22Rv1 (cell line): ENCODE results near the gene CDR2L.

Source experiments
- H3K27ac ChIP-seq: fragments of 450-650 bp; 2 replicates; pipeline ENCODE4 v1.5.1; 2017
- CTCF ChIP-seq: fragments of 450-650 bp; IDR thresholded peaks from 2 replicates; pipeline ENCODE4 v1.5.1; 2017; ENCODE audit warnings: mild to moderate bottlenecking
- ZFX ChIP-seq: fragments of 450-650 bp; IDR thresholded peaks from 2 replicates; pipeline ENCODE4 v1.6.1; 2017; ENCODE audit warnings: antibody characterized with exemption, borderline replicate concordance

CDR2L gene

GRCh38 chr17:74953134-74953687 lies 34.2 kb upstream of the CDR2L start:
- H3K27ac ChIP-seq: no peak overlapping the region
- TF ChIP-seq CTCF (no peak), ZFX (no peak)

GRCh38 chr17:74954115-74954514 lies 33.3 kb upstream of the CDR2L start:
- H3K27ac ChIP-seq: no peak overlapping the region
- TF ChIP-seq CTCF (no peak), ZFX (no peak)

GRCh38 chr17:74954665-74955421 lies 32.6 kb upstream of the CDR2L start:
- TF ChIP-seq CTCF: no peak
- TF ChIP-seq ZFX: no peak

GRCh38 chr17:74956093-74956492 lies 31.3 kb upstream of the CDR2L start:
- H3K27ac ChIP-seq: no peak overlapping the region
- TF ChIP-seq ZFX (no peak), CTCF (no peak)

More at GRCh38 chr17:74954665-74955421, 32.6 kb upstream of the CDR2L start:
- no peak overlapping the region for H3K27ac ChIP-seq

GRCh38 chr17:74957935-74958740 lies 29.3 kb upstream of the CDR2L start:
- no peak overlapping the region for H3K27ac ChIP-seq
- TF ChIP-seq ZFX: no peak
- peak; percentile 97 for TF ChIP-seq CTCF

GRCh38 chr17:74959826-74960515 lies 27.5 kb upstream of the CDR2L start:
- no peak overlapping the region for H3K27ac ChIP-seq
- TF ChIP-seq CTCF: no peak
- no peak for TF ChIP-seq ZFX
